Measurements from ENCODE around the gene FAM13B. TPM values are rescaled to one million over a fixed set of nuclear protein-coding genes. Genes with fewer than 3 reads are reported as not detected.

Gene FAM13B
- total and polyA plus RNA-seq, 7 donors = 9.0 to 81.7 (median 47.2) TPM

DNA sequence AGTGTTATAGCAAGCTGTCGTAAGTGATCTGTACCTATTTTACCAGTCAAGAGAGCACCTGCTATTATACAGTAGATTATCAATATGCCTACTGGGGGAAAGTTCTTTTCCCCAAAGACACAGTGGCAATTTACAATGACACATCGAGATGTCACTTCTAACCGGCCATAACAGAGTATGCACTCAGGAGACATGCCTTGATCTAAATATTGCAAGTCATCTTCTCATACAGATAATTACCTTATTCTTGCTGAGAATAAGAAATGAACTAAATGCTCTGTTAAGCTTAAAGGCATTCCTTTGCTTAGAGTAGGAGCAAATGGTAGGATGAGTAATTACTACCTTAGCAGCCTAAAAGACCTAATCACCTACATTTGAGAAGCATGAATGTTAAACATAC is 72.1 kb downstream of the FAM13B start:
- WGBS, 2 donors = 91 to 96% methylated on average over 3 of the region's 3 CpGs
- intact Hi-C loops (cut with DNase I) = no loop called here
- Histone ChIP-seq H3K36me3 (peaks cover 0 to 31% (median 1%) of the 10 kb centered on the region in 4 donors), H3K4me1 (peaks cover 0 to 47% (median 17%) of the 10 kb centered on the region in 4 donors), H3K27ac (no peak overlapping the region), H3K9me3 (no peaks in the 10 kb centered on the region), H3K27me3 (no peaks in the 10 kb centered on the region), H3K4me3 (no peak overlapping the region)
- TF ChIP-seq POLR2A (IDR thresholded peaks at IDR 0.05) (no peak), POLR2AphosphoS5 (IDR thresholded peaks at IDR 0.05) (no peak), EP300 (IDR thresholded peaks at IDR 0.05) (no peak)
- TF ChIP-seq, protein P1, sequence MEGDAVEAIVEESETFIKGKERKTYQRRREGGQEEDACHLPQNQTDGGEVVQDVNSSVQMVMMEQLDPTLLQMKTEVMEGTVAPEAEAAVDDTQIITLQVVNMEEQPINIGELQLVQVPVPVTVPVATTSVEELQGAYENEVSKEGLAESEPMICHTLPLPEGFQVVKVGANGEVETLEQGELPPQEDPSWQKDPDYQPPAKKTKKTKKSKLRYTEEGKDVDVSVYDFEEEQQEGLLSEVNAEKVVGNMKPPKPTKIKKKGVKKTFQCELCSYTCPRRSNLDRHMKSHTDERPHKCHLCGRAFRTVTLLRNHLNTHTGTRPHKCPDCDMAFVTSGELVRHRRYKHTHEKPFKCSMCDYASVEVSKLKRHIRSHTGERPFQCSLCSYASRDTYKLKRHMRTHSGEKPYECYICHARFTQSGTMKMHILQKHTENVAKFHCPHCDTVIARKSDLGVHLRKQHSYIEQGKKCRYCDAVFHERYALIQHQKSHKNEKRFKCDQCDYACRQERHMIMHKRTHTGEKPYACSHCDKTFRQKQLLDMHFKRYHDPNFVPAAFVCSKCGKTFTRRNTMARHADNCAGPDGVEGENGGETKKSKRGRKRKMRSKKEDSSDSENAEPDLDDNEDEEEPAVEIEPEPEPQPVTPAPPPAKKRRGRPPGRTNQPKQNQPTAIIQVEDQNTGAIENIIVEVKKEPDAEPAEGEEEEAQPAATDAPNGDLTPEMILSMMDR (IDR thresholded peaks at IDR 0.05) = no peak
- no peak for DNase-seq

DNA sequence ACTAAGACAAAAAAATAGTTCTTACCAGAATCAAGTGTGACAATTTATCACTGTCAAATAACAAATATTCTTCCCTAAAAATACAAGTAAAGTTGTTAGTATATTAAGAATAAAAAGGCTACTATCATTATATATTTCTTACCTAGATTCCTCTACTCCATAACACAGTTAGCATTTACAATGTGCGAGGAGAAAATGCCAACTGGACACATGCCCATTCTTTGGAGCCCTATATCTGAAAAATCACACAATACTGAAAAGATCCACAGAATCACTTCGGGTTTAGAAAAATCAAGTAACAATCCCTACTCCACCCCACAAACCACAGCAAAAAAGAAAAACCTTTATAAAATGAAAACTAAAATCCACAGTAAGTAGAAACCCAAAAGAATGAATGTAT is 72.7 kb downstream of the FAM13B start:
- H3K27me3 ChIP-seq = no peaks in the 10 kb centered on the region
- no peak overlapping the region for H3K27ac ChIP-seq
- H3K36me3 ChIP-seq = peaks cover 0 to 29% (median 1%) of the 10 kb centered on the region in 4 donors
- 88 to 89% methylated on average over 2 of the region's 2 CpGs for WGBS, 2 donors
- H3K4me3 ChIP-seq = no peak overlapping the region
- intact Hi-C loops (cut with DNase I) = no loop called here
- H3K4me1 ChIP-seq = peaks cover 0 to 47% (median 19%) of the 10 kb centered on the region in 4 donors
- TF ChIP-seq EP300 (IDR thresholded peaks at IDR 0.05) = no peak
- TF ChIP-seq, protein P1 (IDR thresholded peaks at IDR 0.05) = no peak
- no peak for TF ChIP-seq POLR2AphosphoS5 (IDR thresholded peaks at IDR 0.05)
- TF ChIP-seq POLR2A (IDR thresholded peaks at IDR 0.05) = no peak
- no peaks in the 10 kb centered on the region for H3K9me3 ChIP-seq
- no peak for DNase-seq

DNA sequence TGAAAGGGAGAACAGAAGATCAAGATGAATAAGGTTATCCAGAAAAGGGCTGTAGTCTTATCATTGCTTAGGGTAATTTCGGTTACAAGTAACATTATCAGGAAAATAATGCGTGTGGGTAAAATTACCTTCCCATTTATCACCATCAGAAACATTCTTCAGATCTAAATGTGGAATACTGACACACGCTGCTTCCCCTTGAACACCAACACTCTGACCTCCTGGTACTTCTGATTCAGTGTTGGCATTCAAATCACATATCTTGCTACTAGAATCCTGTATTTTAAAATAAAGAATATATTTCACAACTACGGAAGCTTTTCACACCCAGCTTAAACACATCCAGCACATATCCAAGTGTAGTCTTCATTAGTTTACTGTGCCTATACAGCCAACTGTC is 73.4 kb downstream of the FAM13B start:
- DNase-seq = no peak
- Histone ChIP-seq H3K4me1 (peaks cover 0 to 52% (median 25%) of the 10 kb centered on the region in 4 donors), H3K36me3 (peaks cover 0 to 24% (median 1%) of the 10 kb centered on the region in 4 donors), H3K9me3 (no peaks in the 10 kb centered on the region), H3K27ac (no peak overlapping the region), H3K27me3 (no peaks in the 10 kb centered on the region), H3K4me3 (no peak overlapping the region)
- intact Hi-C loops (cut with DNase I) = no loop called here
- TF ChIP-seq POLR2AphosphoS5 (IDR thresholded peaks at IDR 0.05) (no peak), POLR2A (IDR thresholded peaks at IDR 0.05) (no peak), EP300 (IDR thresholded peaks at IDR 0.05) (no peak)
- TF ChIP-seq, protein P1 (IDR thresholded peaks at IDR 0.05) = no peak
- 93 to 97% methylated on average over 4 of the region's 4 CpGs for WGBS, 2 donors

DNA sequence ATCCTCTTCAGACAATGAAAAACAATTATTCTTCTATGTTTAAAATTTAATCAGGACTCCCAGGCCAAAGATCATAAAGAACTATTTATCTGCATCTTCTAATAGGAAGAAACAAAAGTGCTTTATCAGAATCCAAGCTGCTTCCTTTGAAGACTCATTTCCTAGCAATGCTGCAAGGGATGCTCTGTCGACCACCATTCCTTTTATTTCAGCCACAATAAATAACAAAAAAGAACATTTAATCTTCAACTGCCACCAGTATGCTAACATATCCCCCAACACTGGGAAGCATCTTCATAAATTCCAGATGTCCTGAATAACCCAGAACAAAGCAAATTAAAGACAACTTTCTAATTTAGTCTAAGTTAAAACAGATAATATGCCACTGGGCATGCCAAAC is 74.9 kb downstream of the FAM13B start:
- TF ChIP-seq, protein P1 (IDR thresholded peaks at IDR 0.05) = no peak
- TF ChIP-seq POLR2A (IDR thresholded peaks at IDR 0.05) (no peak), EP300 (IDR thresholded peaks at IDR 0.05) (no peak), POLR2AphosphoS5 (IDR thresholded peaks at IDR 0.05) (no peak)
- intact Hi-C loops (cut with DNase I) = no loop called here
- DNase-seq = no peak
- Histone ChIP-seq H3K4me3 (no peak overlapping the region), H3K36me3 (peaks cover 0 to 23% (median 1%) of the 10 kb centered on the region in 4 donors), H3K27me3 (no peaks in the 10 kb centered on the region), H3K4me1 (peaks cover 0 to 65% (median 37%) of the 10 kb centered on the region in 4 donors), H3K9me3 (no peaks in the 10 kb centered on the region), H3K27ac (no peak overlapping the region)
- WGBS, 2 donors = 71 to 79% methylated on average over 1 of the region's 1 CpG

Data from sigmoid colon (tissue), 7 donors.